GM21619 (cell line): ENCODE measurements around the gene EHMT2.
"Not testable (repeated sequence)": the region's sequence is repeated elsewhere in the genome, so short reads cannot be mapped to it uniquely, and the experiment has no call there.

ENCODE experiments used
- ATAC-seq: cut with Tn5 transposase; IDR thresholded peaks from one replicate; pipeline ENCODE4 v1.9.1; 2021; ENCODE audit not compliant: unreplicated experiment

Gene EHMT2

DNA sequence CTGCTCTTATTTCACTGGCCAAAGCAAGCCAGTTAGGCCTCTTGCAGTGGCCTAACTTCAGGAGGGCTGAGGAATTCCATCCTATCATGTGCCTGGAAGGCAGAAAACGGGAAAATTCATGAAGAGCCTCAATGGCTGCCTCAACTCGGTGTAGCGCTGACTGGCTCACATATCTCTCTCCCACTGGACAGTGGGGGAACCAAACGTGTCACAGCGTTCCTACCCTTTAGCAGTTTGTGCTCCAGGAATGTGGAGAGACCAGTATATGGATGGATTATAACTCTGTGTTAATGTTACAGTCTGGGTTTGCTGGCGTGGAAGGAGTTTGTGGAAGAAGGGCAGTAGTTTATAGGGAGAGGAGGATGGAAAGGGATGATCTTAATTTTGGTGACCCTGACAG is 18.3 kb upstream of the EHMT2 start:
- ATAC-seq: no peak

- no peak for ATAC-seq
Measured at GRCh38 chr6:31915351-31915750, 17.9 kb upstream of the EHMT2 start.

- ATAC-seq: no peak
Measured at GRCh38 chr6:31911826-31912585, 14.5 kb upstream of the EHMT2 start.

GRCh38 chr6:31909298-31909697 is 11.8 kb upstream of the EHMT2 start:
- not testable (repeated sequence) for ATAC-seq

DNA sequence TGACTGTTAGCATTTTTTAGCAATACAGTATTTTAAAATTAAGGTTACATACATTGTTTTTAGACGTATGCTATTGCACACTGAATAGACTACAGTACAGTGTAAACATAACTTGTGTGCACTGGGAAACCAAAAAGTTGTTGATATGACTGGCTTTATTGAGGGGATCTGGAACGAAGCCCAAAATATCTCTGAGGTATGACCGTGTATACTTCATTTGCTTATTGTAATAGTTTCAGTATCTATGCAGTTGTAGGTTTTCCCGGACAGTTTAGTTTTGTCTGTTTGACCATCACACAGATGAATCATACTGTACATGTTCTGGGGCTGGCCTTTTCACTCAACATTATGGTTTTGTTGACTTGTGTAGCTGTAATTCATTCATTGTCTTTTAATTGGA is 11.3 kb upstream of the EHMT2 start:
- peak; percentile 83 for ATAC-seq

- ATAC-seq: not testable (repeated sequence)
Measured at GRCh38 chr6:31908255-31908654, 10.8 kb upstream of the EHMT2 start.

GRCh38 chr6:31907158-31907813 is 9.8 kb upstream of the EHMT2 start:
- no peak for ATAC-seq

DNA sequence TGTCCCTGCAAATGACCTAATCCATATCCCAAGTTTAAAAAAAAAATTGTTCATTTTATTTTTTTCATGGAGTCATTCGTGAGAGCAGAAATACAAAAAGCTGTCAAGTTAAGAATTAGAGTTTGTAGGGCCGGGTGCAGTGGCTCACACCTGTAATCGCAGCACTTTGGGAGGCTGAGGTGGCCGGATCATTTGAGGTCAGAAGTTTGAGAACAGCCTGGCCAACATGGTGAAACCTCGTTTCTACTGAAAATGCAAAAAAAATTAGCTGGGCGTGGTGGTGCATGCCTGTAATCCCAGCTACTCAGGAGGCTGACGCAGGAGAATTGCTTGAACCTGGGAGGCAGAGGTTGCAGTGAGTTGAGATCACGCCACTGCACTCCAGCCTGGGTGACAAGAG is 9.2 kb upstream of the EHMT2 start:
- not testable (repeated sequence) for ATAC-seq

DNA sequence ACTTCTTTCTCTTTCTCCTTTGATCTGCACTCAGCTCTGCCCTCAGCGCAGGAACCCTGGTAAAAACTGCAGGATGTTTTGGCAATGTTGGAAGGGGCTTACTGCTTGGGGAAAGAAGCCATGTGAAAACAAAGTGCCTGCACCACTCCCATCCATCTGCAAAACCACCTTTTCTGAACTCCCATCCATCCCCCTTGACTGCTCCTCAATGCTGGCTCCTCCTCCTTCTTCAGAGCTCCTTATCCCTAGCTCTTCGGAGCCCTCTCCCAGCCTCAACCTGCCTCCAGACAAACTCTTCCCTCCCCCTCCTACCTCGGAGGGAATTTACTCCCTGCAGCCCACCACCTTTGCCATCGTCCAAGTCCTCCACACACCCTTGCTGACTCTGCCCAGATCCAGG is 8.6 kb upstream of the EHMT2 start:
- ATAC-seq: no peak

GRCh38 chr6:31905041-31905440 is 7.5 kb upstream of the EHMT2 start:
- ATAC-seq: no peak

DNA sequence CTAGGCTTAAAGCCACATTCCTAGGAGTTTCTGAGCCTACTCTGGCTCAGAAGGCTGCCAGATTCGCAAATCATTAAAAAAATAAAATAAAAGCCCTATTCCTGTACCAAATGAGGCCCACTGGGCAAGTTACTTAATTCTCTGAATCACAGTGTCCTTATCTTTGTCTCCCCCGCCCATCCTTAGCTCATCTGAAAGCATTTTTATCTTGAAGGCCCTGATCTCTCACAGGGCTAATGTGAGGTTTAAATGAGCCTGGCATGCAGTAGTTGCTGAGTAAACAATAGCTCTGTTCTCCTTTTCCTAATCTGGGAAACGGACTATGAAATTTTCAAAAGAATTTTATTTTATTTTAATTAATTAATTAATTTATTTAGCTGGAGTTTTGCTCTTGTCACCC is 6.5 kb upstream of the EHMT2 start:
- ATAC-seq: no peak

DNA sequence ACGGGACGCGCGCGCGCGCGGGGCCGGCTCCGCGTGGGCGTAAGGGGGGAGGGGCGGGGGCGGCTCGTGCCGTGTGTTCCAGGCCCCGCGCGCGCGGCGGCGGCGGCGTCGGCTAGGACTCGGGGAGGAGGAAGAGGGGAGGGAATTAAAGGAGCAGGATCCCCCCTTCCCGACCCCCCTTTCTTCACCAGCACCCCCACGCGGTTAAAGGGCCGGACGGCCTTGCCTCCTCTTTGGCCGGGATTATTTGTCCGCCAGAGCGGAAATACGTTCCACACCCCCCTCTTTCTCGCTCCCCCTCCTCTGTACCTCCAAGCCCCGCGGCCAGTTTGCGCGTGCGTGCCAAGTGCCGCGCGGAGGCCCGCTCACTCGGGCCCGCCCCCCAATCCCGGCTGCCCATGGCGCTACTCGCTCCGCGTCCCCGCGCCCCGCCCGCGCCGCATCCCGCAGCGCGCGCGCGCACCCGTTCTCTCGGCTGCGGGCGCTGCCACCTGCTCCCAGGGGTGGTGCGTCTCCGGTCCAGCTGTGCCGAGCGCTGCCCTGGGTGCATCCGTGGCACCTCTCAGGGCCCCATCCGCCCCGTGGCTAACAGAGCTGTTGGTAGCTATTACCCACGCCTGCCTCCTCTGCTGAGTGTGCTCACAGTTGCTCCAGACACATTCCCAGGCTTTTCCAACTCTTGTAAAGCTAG is 4.6 kb upstream of the EHMT2 start, which contains the start of gene ZBTB12:
ZBTB12 (minus strand) TSS at position 134 of the 691 bp plus-strand sequence. CDS start 781 bp downstream, outside the sequence.
- ATAC-seq: no peak

GRCh38 chr6:31901415-31901952 is 4.0 kb upstream of the EHMT2 start:
- no peak for ATAC-seq

DNA sequence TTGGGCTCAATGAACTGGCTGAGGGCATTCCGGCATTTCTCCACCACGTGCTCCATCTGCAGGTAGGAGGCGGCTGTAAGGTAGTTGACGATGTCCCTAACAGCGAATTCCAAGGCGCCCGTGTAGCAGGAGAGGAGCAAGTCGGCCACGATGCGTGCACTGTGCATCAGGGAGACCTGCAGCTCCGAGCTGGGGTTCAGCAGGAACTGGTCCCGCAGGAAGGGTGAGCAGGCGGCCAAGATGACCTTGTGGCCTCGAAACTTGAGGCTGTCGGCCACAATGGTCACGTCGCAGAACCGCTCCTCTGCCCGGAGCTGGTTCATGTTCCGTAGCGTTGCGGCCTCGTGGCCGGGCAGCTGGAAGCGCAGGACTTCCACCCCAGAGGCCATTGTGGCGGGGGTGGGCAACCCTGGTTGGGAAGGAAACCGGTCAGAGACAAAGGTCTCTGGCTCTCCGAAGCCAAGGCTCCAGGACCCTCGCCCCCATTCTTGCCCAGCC is 3.5 kb upstream of the EHMT2 start:
- ATAC-seq: no peak

DNA sequence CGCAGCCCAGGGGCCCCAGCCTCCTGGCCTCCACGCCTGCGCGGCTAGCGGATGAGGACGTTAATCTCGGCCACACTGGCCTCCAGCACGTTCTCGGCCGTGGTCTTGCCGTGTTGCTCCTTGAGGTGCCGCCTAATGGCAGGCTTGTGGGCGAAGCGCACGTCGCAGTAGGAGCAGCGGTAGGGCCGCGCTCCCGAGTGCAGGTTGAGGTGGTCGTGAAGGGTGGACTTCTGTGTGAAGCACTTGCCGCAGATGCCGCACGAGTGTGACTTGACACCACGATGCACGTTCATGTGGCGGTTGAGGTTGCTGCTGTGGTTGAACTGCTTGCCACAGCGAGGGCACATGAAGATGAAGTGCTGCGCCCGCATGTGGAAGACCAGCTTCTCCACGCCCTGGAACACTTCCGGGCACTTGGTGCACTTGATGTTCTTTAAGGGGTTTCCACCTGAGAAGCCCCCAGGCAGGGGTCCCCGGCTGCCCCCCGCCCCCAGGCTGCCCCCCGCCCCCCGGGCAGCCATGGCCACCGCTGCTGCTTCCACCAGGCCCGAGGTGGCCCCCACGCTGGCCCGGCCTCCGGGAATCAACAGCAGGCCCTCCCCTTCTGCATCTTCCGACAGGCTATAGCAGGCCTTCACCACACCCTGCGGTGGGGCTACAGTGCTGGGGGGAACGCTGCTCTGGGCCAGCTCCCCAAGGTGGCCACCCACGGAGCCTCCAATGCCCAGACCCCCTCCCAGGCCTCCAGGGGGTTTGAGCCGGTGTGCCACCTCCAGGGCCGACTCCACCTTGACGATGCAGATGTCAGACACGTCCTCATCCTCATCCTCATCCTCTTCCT is 2.6 kb upstream of the EHMT2 start:
- ATAC-seq: no peak

DNA sequence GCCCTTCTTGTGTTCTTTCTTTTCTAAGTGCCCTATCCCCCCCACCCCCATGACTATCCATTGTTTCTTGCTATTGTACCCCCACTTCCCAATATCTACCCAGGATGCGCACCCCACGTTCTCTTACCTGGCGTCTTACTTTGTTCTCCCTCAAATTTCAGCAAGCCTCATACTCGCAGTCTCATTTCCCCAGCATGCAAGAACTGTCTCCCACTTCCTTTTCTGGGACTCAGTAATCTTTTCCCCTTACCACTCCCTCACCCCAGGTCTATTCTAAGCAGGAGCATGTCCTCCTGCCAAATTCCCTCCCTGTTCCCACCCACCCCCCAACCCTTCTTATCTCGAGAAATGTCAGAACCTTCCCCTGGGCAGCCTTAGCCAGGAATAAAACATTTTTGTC is 1.7 kb upstream of the EHMT2 start:
- no peak for ATAC-seq

DNA sequence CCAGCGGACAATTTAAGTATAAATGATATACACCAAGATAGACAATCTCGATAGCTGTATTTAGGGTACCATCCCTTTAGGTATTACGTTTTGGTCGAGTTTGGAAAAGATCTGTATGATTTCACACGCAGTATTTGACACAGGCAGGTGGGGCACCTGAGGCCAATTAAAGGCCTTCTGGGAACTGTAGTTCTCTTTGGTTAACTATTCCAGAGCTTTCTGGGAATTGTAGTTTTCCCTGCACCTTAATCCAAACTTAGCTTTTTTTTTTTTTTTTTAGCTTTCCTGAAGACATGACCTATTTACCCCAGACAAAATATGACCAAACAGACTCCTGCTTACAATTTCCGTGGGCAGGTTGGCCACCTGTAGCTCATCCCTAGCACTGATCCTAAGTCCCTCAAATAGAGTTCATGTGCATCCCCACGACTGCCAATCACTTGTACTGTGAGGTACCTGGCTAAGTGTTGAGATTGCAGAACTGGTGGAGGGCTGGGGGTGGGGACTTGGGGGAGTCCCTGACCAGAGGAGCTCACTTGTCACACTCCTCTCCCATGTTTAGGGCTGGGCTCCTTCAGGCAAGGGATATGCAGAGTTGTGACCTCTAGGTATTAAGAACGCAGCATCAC is 999 bp upstream of the EHMT2 start:
- no peak for ATAC-seq

DNA sequence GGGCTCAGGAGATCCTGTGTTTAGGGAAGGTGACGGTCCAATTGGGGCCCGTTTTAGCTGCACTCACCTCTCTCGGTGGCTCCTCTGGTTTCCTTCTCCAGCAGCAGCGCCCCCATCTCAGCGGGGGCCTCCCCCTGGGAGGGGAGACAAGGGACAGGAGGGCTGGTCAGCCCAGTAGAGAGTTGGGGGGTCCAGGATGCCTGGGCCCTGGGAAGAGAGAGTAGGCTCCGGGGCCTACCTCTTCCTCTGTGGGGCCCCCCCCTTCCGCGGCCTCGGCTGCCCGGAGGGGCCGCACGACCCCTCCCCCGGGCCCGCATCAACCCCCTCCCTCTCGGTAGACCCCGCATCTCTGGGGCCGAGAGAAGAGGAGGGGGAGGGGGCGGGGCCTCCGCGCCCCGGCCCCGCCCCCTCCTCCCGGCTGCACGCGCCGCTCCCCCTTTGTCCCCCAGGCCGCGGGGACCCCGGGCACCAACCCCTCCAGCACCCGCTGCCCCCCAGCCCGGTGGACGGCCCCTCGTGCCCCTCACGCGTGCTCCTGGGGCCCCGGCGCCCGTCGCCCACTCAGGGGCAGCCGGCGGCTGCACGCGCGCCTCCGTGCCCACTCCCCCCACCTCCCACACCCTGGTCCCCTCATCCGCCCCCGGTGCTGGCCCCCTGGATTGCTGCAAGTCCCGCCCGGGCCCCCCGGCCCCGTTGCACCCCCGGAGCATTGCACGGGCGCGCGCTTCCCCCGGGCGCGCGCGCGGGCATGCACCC is 464 bp downstream of the EHMT2 start:
- ATAC-seq: no peak

DNA sequence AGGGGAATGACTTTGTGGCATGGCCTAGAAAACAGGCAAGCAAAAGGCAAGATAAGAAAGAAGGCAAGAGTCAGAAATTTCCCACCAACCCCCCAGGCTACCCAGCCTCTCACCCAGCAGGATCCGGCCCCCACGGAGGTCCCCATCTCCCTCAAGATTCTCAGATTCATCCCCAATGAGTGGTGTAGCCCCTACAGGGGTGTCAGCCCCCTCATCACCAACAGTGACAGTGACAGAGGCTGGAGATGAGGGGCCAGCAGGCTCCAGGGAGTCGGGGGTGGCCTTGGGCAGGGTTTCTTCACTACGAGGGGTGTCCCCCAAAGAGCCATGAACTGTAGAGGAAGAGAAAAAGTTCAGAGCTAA is 1.0 kb downstream of the EHMT2 start:
- ATAC-seq: no peak

GRCh38 chr6:31892821-31893220 is 4.7 kb downstream of the EHMT2 start:
- no peak for ATAC-seq
